Erythroblast (primary cell): Measurements from ENCODE around the gene EDA.

ENCODE experiments used
- GATA1 ChIP-seq: IDR thresholded peaks from 2 replicates; pipeline ENCODE4 v1.6.1; 2011; ENCODE audit warnings: low read depth, mild to moderate bottlenecking, control low read depth, low read length, moderate library complexity
- POLR2A ChIP-seq: IDR thresholded peaks from 2 replicates; pipeline ENCODE4 v1.6.1; 2011; ENCODE audit warnings: mild to moderate bottlenecking, low read length

DNA sequence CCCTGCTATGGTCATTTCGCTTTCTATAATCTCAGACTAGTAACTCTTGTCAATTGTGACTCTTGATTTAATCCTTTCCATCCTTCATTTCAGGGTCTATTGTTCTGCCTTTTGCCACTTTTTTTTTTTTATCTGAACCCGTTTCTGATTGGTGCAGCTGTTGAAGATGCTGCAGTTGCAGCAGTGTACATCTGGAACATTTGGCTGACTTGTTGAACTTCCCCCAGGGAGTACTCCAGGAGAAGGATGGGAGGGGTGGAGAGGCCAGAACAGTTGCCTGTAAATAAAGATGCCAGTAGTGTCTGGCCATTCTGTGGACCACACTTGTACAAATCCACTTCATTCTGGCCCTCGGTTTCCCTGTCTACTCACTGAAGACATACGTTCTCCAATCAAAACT is 1.0 kb upstream of the EDA start:
- TF ChIP-seq POLR2A (no peak), GATA1 (no peak)
